Measurements from ENCODE around the gene POLDIP2. TPM values are rescaled to one million over a fixed set of nuclear protein-coding genes. Genes with fewer than 3 reads are reported as not detected.

POLDIP2 gene
- total and polyA plus RNA-seq, 2 of the 13 experiments (the other 11 are each of a cell fraction or from before 2014, with no cell fraction given) = 85.9 to 114 TPM

DNA sequence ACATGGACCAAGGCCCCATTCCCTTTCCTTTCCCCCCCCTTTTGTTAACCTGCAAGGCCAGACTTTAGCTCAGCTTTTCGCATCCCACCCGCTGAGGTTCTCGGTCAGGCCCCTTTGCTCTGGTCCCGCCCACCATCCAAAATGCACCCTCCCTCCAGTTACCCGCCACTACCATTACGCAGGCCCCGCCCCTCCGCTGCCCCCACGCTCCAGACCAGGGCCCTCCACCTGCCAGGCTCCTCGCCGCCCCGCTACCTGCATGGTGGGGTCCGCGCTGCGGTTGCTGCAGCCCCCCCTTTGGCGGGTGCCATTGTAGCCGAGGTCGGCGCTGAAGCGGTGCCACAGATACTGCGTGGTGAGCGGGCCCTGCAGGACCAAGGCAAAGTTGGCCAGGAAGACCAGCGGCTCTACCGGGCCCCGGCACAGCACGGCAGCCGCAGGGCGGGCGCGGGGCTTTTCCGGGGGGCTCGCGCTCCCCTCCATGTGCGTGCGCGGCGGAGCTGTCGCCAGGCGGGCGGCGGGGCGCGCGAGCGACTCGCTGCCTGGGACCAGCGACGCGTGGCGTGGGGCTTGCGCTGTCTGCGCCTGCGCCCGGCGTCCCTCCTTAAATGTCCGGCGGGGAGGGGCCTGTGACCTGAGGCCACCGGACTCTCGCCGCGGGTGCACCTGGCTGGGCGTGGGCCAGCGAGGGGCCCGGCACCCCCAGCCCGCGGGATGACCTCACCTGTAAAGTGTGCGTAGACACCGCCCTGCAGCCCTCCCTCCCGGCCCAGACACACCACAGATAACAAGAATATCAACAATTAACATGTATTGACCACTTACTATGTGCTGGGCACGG, 48.5 kb upstream of the POLDIP2 start, which contains the start of gene SLC46A1 (continued):
- no peak; the same call in 1 of the 2 replicates for TF ChIP-seq ZNF501 (CRISPR knock-in tag; IDR thresholded peaks at IDR 0.05)
- TF ChIP-seq MAFK (conservative IDR thresholded peaks at IDR 0.05 in 1 of 2, IDR thresholded peaks at IDR 0.05 in 1 of 2; ENCODE audit: low read length in 2 of 2) = no peak
- TF ChIP-seq, protein P1, sequence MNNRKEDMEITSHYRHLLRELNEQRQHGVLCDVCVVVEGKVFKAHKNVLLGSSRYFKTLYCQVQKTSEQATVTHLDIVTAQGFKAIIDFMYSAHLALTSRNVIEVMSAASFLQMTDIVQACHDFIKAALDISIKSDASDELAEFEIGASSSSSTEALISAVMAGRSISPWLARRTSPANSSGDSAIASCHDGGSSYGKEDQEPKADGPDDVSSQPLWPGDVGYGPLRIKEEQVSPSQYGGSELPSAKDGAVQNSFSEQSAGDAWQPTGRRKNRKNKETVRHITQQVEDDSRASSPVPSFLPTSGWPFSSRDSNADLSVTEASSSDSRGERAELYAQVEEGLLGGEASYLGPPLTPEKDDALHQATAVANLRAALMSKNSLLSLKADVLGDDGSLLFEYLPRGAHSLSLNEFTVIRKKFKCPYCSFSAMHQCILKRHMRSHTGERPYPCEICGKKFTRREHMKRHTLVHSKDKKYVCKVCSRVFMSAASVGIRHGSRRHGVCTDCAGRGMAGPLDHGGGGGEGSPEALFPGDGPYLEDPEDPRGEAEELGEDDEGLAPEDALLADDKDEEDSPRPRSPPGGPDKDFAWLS (CRISPR knock-in tag; IDR thresholded peaks at IDR 0.05; ENCODE audit: borderline replicate concordance) = no peak
- TF ChIP-seq TARDBP (CRISPR knock-in tag; IDR thresholded peaks at IDR 0.05) = no peak
- no peak for TF ChIP-seq ZNF75D (CRISPR knock-in tag; IDR thresholded peaks at IDR 0.05; ENCODE audit: borderline replicate concordance)
- TF ChIP-seq SP2 (CRISPR knock-in tag; IDR thresholded peaks at IDR 0.05) = no peak; the same call in 1 of the 2 replicates
- no peak for TF ChIP-seq TEAD3 (CRISPR knock-in tag; optimal IDR thresholded peaks at IDR 0.05; ENCODE audit: borderline replicate concordance)
- TF ChIP-seq HNRNPH1 (optimal IDR thresholded peaks at IDR 0.05; ENCODE audit: low read depth, low read length) = no peak
- TF ChIP-seq, protein P2, sequence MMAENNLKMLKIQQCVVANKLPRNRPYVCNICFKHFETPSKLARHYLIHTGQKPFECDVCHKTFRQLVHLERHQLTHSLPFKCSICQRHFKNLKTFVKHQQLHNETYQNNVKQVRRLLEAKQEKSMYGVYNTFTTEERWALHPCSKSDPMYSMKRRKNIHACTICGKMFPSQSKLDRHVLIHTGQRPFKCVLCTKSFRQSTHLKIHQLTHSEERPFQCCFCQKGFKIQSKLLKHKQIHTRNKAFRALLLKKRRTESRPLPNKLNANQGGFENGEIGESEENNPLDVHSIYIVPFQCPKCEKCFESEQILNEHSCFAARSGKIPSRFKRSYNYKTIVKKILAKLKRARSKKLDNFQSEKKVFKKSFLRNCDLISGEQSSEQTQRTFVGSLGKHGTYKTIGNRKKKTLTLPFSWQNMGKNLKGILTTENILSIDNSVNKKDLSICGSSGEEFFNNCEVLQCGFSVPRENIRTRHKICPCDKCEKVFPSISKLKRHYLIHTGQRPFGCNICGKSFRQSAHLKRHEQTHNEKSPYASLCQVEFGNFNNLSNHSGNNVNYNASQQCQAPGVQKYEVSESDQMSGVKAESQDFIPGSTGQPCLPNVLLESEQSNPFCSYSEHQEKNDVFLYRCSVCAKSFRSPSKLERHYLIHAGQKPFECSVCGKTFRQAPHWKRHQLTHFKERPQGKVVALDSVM (CRISPR knock-in tag; IDR thresholded peaks at IDR 0.05) = no peak
- TF ChIP-seq ZNF225 (CRISPR knock-in tag; IDR thresholded peaks at IDR 0.05) = peak; percentile 83; the same call in 1 of the 2 replicates
- no peak for TF ChIP-seq EP300 (IDR thresholded peaks at IDR 0.05; ENCODE audit: low read depth in 2 of 2, low read length in 2 of 2)
- TF ChIP-seq EP300 (CRISPR knock-in tag; IDR thresholded peaks at IDR 0.05; ENCODE audit: borderline replicate concordance) = no peak
- no peak; the same call in 1 of the 2 replicates for TF ChIP-seq HNF4A (CRISPR knock-in tag; IDR thresholded peaks at IDR 0.05)
- 0 out of 2 replicates have a peak, but pooled peaks have one; percentile 4 for TF ChIP-seq ZNF350 (CRISPR knock-in tag; IDR thresholded peaks at IDR 0.05; ENCODE audit: borderline replicate concordance, low read depth)
- peak; percentile 11 for TF ChIP-seq ZNF746 (CRISPR knock-in tag; IDR thresholded peaks at IDR 0.05)
- TF ChIP-seq, protein P3, sequence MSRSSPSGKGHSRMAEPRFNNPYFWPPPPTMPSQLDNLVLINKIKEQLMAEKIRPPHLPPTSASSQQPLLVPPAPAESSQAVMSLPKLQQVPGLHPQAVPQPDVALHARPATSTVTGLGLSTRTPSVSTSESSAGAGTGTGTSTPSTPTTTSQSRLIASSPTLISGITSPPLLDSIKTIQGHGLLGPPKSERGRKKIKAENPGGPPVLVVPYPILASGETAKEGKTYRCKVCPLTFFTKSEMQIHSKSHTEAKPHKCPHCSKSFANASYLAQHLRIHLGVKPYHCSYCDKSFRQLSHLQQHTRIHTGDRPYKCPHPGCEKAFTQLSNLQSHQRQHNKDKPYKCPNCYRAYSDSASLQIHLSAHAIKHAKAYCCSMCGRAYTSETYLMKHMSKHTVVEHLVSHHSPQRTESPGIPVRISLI (CRISPR knock-in tag; IDR thresholded peaks at IDR 0.05; ENCODE audit: borderline replicate concordance) = 0 out of 2 replicates have a peak, but pooled peaks have one; percentile 7
- TF ChIP-seq GLI4 (CRISPR knock-in tag; IDR thresholded peaks at IDR 0.05; ENCODE audit: borderline replicate concordance) = no peak
- TF ChIP-seq SNAI1 (CRISPR knock-in tag; IDR thresholded peaks at IDR 0.05; ENCODE audit: borderline replicate concordance) = no peak
- peak; percentile 13 for TF ChIP-seq ZNF883 (CRISPR knock-in tag; IDR thresholded peaks at IDR 0.05; ENCODE audit: not compliant biosample characterization)
- TF ChIP-seq ZNF460 (CRISPR knock-in tag; IDR thresholded peaks at IDR 0.05; ENCODE audit: borderline replicate concordance) = no peak
